GM18511 (cell line): ENCODE results near the gene IL18BP.
A peak's percentile ranks its signal among the peaks of the same experiment; 100 is the strongest.

Source experiments
- ATAC-seq: cut with Tn5 transposase; IDR thresholded peaks from one replicate; pipeline ENCODE4 v1.9.1; 2021; ENCODE audit warnings: mild to moderate bottlenecking, moderate library complexity; ENCODE audit not compliant: unreplicated experiment

IL18BP gene

GRCh38 chr11:71998649-71999310 lies at the start of gene IL18BP:
Gene IL18BP (plus strand): TSS chr11:71998909. CDS start chr11:71999985, 1,076 bp downstream.
- ATAC-seq: peak; percentile 61

- no peak for ATAC-seq
Measured at GRCh38 chr11:71949034-71949433, 49.7 kb upstream of the IL18BP start.

- ATAC-seq: no peak
Measured at GRCh38 chr11:71951741-71952310, 46.9 kb upstream of the IL18BP start.

GRCh38 chr11:71955898-71956456 lies 42.7 kb upstream of the IL18BP start:
- no peak for ATAC-seq

GRCh38 chr11:71962428-71963038 lies 36.2 kb upstream of the IL18BP start:
- peak; percentile 84 for ATAC-seq

GRCh38 chr11:71963468-71963867 lies 35.2 kb upstream of the IL18BP start:
- ATAC-seq: no peak

- ATAC-seq: no peak
Measured at GRCh38 chr11:71964641-71965040, 34.1 kb upstream of the IL18BP start.

- no peak for ATAC-seq
Measured at GRCh38 chr11:71971680-71972079, 27.0 kb upstream of the IL18BP start.

GRCh38 chr11:71976551-71976950 lies 22.2 kb upstream of the IL18BP start:
- no peak for ATAC-seq

- no peak for ATAC-seq
Measured at GRCh38 chr11:71977090-71977489, 21.6 kb upstream of the IL18BP start.

GRCh38 chr11:71977743-71978418 lies 20.8 kb upstream of the IL18BP start:
- ATAC-seq: peak; percentile 63

- no peak for ATAC-seq
Measured at GRCh38 chr11:71979094-71979493, 19.6 kb upstream of the IL18BP start.

GRCh38 chr11:71979602-71980001 lies 19.1 kb upstream of the IL18BP start:
- no peak for ATAC-seq

GRCh38 chr11:71986131-71986530 lies 12.6 kb upstream of the IL18BP start:
- ATAC-seq: no peak

- ATAC-seq: no peak
Measured at GRCh38 chr11:71987521-71987920, 11.2 kb upstream of the IL18BP start.

GRCh38 chr11:71988050-71988449 lies 10.7 kb upstream of the IL18BP start:
- ATAC-seq: no peak

GRCh38 chr11:71990701-71991100 lies 8.0 kb upstream of the IL18BP start:
- no peak for ATAC-seq

GRCh38 chr11:71991494-71991893 lies 7.2 kb upstream of the IL18BP start:
- peak; percentile 81 for ATAC-seq

- ATAC-seq: no peak
Measured at GRCh38 chr11:71992136-71992730, 6.5 kb upstream of the IL18BP start.

- no peak for ATAC-seq
Measured at GRCh38 chr11:71994786-71995185, 3.9 kb upstream of the IL18BP start.

GRCh38 chr11:71995726-71996291 lies 2.9 kb upstream of the IL18BP start:
- ATAC-seq: no peak
